Measurements from ENCODE around the gene CYP11A1. TPM values are rescaled to one million over a fixed set of nuclear protein-coding genes. Genes with fewer than 3 reads are reported as not detected.

Gene CYP11A1
- total and polyA plus RNA-seq, 3 experiments from 2014 or later = not detected

- POLR2A ChIA-PET = no interaction called here
- Histone ChIP-seq H3K4me1 (ENCODE audit: insufficient read depth, low read length) (no peaks in the 10 kb centered on the region), H3K4me3 (ENCODE audit: low read length) (no peak overlapping the region), H3K27ac (ENCODE audit: low read depth, low read length) (no peak overlapping the region), H3K27me3 (ENCODE audit: insufficient read depth, low read length, poor library complexity, severe bottlenecking) (no peaks in the 10 kb centered on the region), H3K36me3 (ENCODE audit: insufficient read depth, low read length) (no peaks in the 10 kb centered on the region), H3K9me3 (ENCODE audit: low read length) (no peaks in the 10 kb centered on the region)
- peaks cover 3 to 13% of the 10 kb centered on the region in 2 donors for H3K27me3 Mint-ChIP-seq
- H3K4me1 Mint-ChIP-seq = no peaks in the 10 kb centered on the region
- no peak overlapping the region for H3K4me3 Mint-ChIP-seq
- H3K36me3 Mint-ChIP-seq = no peaks in the 10 kb centered on the region
- no peaks in the 10 kb centered on the region for H3K9me3 Mint-ChIP-seq
- no peak overlapping the region for H3K27ac Mint-ChIP-seq
- CTCF ChIA-PET = no interaction called here
- no peak for DNase-seq
Observed at GRCh38 chr15:74340150-74340549, 27.3 kb downstream of the CYP11A1 start.

- no peak overlapping the region for H3K4me3 Mint-ChIP-seq
- H3K27me3 ChIP-seq (ENCODE audit: insufficient read depth, low read length, poor library complexity, severe bottlenecking) = no peaks in the 10 kb centered on the region
- no peaks in the 10 kb centered on the region for H3K9me3 Mint-ChIP-seq
- no peak overlapping the region for H3K27ac Mint-ChIP-seq
- CTCF ChIA-PET = no interaction called here
- H3K4me3 ChIP-seq (ENCODE audit: low read length) = no peak overlapping the region
- no peak for DNase-seq
- H3K36me3 Mint-ChIP-seq = no peaks in the 10 kb centered on the region
- H3K36me3 ChIP-seq (ENCODE audit: insufficient read depth, low read length) = no peaks in the 10 kb centered on the region
- H3K27ac ChIP-seq (ENCODE audit: low read depth, low read length) = no peak overlapping the region
- no peaks in the 10 kb centered on the region for H3K4me1 Mint-ChIP-seq
- no peaks in the 10 kb centered on the region for H3K4me1 ChIP-seq (ENCODE audit: insufficient read depth, low read length)
- POLR2A ChIA-PET = no interaction called here
- peaks cover 3 to 11% of the 10 kb centered on the region in 2 donors for H3K27me3 Mint-ChIP-seq
- H3K9me3 ChIP-seq (ENCODE audit: low read length) = no peaks in the 10 kb centered on the region
Observed at GRCh38 chr15:74339371-74339770, 28.1 kb downstream of the CYP11A1 start.

- POLR2A ChIA-PET = no interaction called here
- Mint-ChIP-seq H3K36me3 (no peaks in the 10 kb centered on the region), H3K9me3 (no peaks in the 10 kb centered on the region), H3K27ac (no peak overlapping the region), H3K27me3 (peaks cover 5 to 10% of the 10 kb centered on the region in 2 donors), H3K4me3 (no peak overlapping the region), H3K4me1 (no peaks in the 10 kb centered on the region)
- H3K27me3 ChIP-seq (ENCODE audit: insufficient read depth, low read length, poor library complexity, severe bottlenecking) = no peaks in the 10 kb centered on the region
- CTCF ChIA-PET = no interaction called here
- no peak overlapping the region for H3K4me3 ChIP-seq (ENCODE audit: low read length)
- no peaks in the 10 kb centered on the region for H3K4me1 ChIP-seq (ENCODE audit: insufficient read depth, low read length)
- H3K9me3 ChIP-seq (ENCODE audit: low read length) = no peaks in the 10 kb centered on the region
- DNase-seq = no peak
- no peaks in the 10 kb centered on the region for H3K36me3 ChIP-seq (ENCODE audit: insufficient read depth, low read length)
- H3K27ac ChIP-seq (ENCODE audit: low read depth, low read length) = no peak overlapping the region
Observed at GRCh38 chr15:74338676-74339075, 28.8 kb downstream of the CYP11A1 start.

- Mint-ChIP-seq H3K4me3 (no peak overlapping the region), H3K4me1 (no peaks in the 10 kb centered on the region), H3K27ac (no peak overlapping the region), H3K36me3 (no peaks in the 10 kb centered on the region), H3K9me3 (no peaks in the 10 kb centered on the region), H3K27me3 (peaks cover 1 to 5% of the 10 kb centered on the region in 2 donors)
- Histone ChIP-seq H3K27ac (ENCODE audit: low read depth, low read length) (no peak overlapping the region), H3K27me3 (ENCODE audit: insufficient read depth, low read length, poor library complexity, severe bottlenecking) (no peaks in the 10 kb centered on the region), H3K4me3 (ENCODE audit: low read length) (no peak overlapping the region), H3K36me3 (ENCODE audit: insufficient read depth, low read length) (no peaks in the 10 kb centered on the region), H3K9me3 (ENCODE audit: low read length) (no peaks in the 10 kb centered on the region), H3K4me1 (ENCODE audit: insufficient read depth, low read length) (no peaks in the 10 kb centered on the region)
- POLR2A ChIA-PET = no interaction called here
- CTCF ChIA-PET = no interaction called here
- DNase-seq = no peak
Observed at GRCh38 chr15:74337607-74338211, 29.7 kb downstream of the CYP11A1 start.

- ChIA-PET CTCF (no interaction called here), POLR2A (no interaction called here)
- no peaks in the 10 kb centered on the region for H3K4me1 Mint-ChIP-seq
- Histone ChIP-seq H3K9me3 (ENCODE audit: low read length) (no peaks in the 10 kb centered on the region), H3K27ac (ENCODE audit: low read depth, low read length) (no peak overlapping the region), H3K36me3 (ENCODE audit: insufficient read depth, low read length) (no peaks in the 10 kb centered on the region), H3K4me3 (ENCODE audit: low read length) (no peak overlapping the region), H3K4me1 (ENCODE audit: insufficient read depth, low read length) (no peaks in the 10 kb centered on the region), H3K27me3 (ENCODE audit: insufficient read depth, low read length, poor library complexity, severe bottlenecking) (no peaks in the 10 kb centered on the region)
- no peak overlapping the region for H3K27ac Mint-ChIP-seq
- H3K4me3 Mint-ChIP-seq = no peak overlapping the region
- DNase-seq = no peak
- H3K36me3 Mint-ChIP-seq = no peaks in the 10 kb centered on the region
- H3K27me3 Mint-ChIP-seq = peaks cover 0 to 3% of the 10 kb centered on the region in 2 donors
- H3K9me3 Mint-ChIP-seq = no peaks in the 10 kb centered on the region
Observed at GRCh38 chr15:74337146-74337545, 30.3 kb downstream of the CYP11A1 start.

GRCh38 chr15:74336061-74337005 lies 31.1 kb downstream of the CYP11A1 start:
- Histone ChIP-seq H3K4me1 (ENCODE audit: insufficient read depth, low read length) (no peaks in the 10 kb centered on the region), H3K4me3 (ENCODE audit: low read length) (no peak overlapping the region), H3K36me3 (ENCODE audit: insufficient read depth, low read length) (no peaks in the 10 kb centered on the region), H3K27me3 (ENCODE audit: insufficient read depth, low read length, poor library complexity, severe bottlenecking) (no peaks in the 10 kb centered on the region), H3K9me3 (ENCODE audit: low read length) (no peaks in the 10 kb centered on the region), H3K27ac (ENCODE audit: low read depth, low read length) (no peak overlapping the region)
- Mint-ChIP-seq H3K36me3 (no peaks in the 10 kb centered on the region), H3K4me1 (no peaks in the 10 kb centered on the region), H3K9me3 (no peaks in the 10 kb centered on the region), H3K27me3 (peaks cover 0 to 3% of the 10 kb centered on the region in 2 donors), H3K4me3 (no peak overlapping the region), H3K27ac (peak overlapping the region in 1 of 8 donors; percentile 11)
- CTCF ChIA-PET = no interaction called here
- no peak for DNase-seq
- POLR2A ChIA-PET = no interaction called here

- Histone ChIP-seq H3K36me3 (ENCODE audit: insufficient read depth, low read length) (no peaks in the 10 kb centered on the region), H3K9me3 (ENCODE audit: low read length) (no peaks in the 10 kb centered on the region), H3K27me3 (ENCODE audit: insufficient read depth, low read length, poor library complexity, severe bottlenecking) (no peaks in the 10 kb centered on the region), H3K4me3 (ENCODE audit: low read length) (no peak overlapping the region), H3K27ac (ENCODE audit: low read depth, low read length) (no peak overlapping the region), H3K4me1 (ENCODE audit: insufficient read depth, low read length) (no peaks in the 10 kb centered on the region)
- no peaks in the 10 kb centered on the region for H3K9me3 Mint-ChIP-seq
- no peak overlapping the region for H3K27ac Mint-ChIP-seq
- peaks cover 0 to 3% of the 10 kb centered on the region in 2 donors for H3K27me3 Mint-ChIP-seq
- POLR2A ChIA-PET = no interaction called here
- no peak overlapping the region for H3K4me3 Mint-ChIP-seq
- no peaks in the 10 kb centered on the region for H3K4me1 Mint-ChIP-seq
- CTCF ChIA-PET = no interaction called here
- H3K36me3 Mint-ChIP-seq = no peaks in the 10 kb centered on the region
- no peak for DNase-seq
Observed at GRCh38 chr15:74335396-74335795, 32.0 kb downstream of the CYP11A1 start.

GRCh38 chr15:74334127-74334526 lies 33.3 kb downstream of the CYP11A1 start:
- DNase-seq = no peak
- Histone ChIP-seq H3K9me3 (ENCODE audit: low read length) (no peaks in the 10 kb centered on the region), H3K4me3 (ENCODE audit: low read length) (no peak overlapping the region), H3K27me3 (ENCODE audit: insufficient read depth, low read length, poor library complexity, severe bottlenecking) (no peaks in the 10 kb centered on the region), H3K27ac (ENCODE audit: low read depth, low read length) (no peak overlapping the region), H3K4me1 (ENCODE audit: insufficient read depth, low read length) (no peaks in the 10 kb centered on the region), H3K36me3 (ENCODE audit: insufficient read depth, low read length) (no peaks in the 10 kb centered on the region)
- Mint-ChIP-seq H3K27ac (no peak overlapping the region), H3K9me3 (no peaks in the 10 kb centered on the region), H3K27me3 (peaks cover 0 to 3% of the 10 kb centered on the region in 2 donors), H3K4me1 (peaks cover 2 to 3% (median 2%) of the 10 kb centered on the region in 3 donors), H3K4me3 (no peak overlapping the region), H3K36me3 (no peaks in the 10 kb centered on the region)
- CTCF ChIA-PET = no interaction called here
- POLR2A ChIA-PET = no interaction called here

Data from CD8-positive, alpha-beta memory T cell (primary cell).